Measurements from ENCODE around the gene LIN7B.

The LIN7B gene

DNA sequence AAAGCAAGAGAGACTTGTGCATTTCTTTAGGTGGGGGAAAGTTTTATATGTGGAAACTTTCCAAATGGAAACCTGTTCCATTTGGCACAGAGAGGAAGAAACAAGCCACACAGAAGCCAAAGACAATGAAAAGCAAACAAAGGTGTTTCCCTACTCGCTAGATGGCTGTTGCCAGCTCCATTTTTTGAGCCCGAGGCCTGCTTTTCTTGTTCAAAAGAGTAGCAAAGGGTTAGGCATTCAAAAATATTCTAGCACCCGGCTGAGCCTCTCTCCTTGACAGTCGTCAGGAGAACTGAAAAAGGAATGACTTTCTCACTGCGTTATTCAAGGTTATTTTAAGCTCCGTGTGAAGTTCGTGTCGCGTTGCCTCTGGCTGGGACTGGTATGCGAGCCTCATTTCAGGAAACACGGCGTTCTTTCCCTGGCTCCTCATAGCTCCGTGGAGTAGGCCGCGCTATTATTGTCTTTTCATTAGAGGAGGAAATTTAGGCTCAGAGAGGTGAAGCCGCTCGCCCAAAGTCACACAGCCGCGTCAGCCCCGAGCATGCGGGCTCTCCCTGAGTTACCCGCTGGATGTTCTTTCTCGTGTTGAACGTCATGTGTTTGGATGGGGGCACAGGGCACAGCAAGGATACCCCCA is 51.1 kb downstream of the LIN7B start:
- DNase-seq (ENCODE audit: low spot score), result no peak

DNA sequence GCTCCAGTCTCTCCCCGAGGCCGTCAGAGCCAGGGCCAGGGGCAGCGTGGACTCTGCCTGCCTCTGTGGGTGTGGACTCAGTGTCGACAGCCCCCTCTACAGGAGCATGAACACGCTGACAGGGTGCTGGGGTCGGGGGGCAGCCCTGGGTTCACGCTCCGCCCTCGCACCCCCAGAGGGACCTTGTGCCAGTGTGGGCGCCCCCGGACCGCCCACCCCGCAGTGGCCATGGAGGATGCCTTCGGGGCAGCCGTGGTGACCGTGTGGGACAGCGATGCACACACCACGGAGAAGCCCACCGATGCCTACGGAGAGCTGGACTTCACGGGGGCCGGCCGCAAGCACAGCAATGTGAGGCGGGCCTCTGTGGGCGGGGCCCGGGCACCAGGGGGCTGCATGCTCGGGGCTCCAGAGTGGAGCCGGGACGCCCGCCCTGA is 51.7 kb downstream of the LIN7B start:
- DNase-seq (ENCODE audit: low spot score), result no peak

DNA sequence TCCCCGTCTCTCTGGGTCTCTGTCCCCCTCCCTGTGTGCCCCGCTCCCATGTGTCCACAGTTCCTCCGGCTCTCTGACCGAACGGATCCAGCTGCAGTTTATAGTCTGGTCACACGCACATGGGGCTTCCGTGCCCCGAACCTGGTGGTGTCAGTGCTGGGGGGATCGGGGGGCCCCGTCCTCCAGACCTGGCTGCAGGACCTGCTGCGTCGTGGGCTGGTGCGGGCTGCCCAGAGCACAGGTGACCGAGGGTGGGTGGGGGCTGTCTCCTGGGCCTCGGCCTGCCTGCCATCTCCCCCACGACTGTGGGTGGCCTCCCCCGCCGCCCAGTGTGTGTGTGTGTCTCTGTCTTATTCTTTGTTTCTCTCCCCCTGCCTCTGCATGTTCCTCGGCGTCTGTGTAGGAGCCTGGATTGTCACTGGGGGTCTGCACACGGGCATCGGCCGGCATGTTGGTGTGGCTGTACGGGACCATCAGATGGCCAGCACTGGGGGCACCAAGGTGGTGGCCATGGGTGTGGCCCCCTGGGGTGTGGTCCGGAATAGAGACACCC is 53.8 kb downstream of the LIN7B start:
- DNase-seq (ENCODE audit: low spot score), result no peak
